Stomach (tissue), 9 donors: ENCODE results near the gene ASCC3. TPM values are rescaled to one million over a fixed set of nuclear protein-coding genes. Genes with fewer than 3 reads are reported as not detected.

ENCODE experiments used
- DNase-seq, 2 donors: peaks; one replicate each; pipeline versions ENCODE4 v3.0.0 to v3.0.0-alpha.2; 2013 to 2019
- H3K27ac ChIP-seq, 5 donors: fragments of 200-600 bp in 4 of 5; sonication (generic) in 4 of 5; one replicate each; pipeline ENCODE4 v1.5.1; 2013 to 2019; ENCODE audit warnings: mild to moderate bottlenecking in 1 of 5, moderate library complexity in 1 of 5
- H3K27me3 ChIP-seq, 3 donors: fragments of 200-600 bp; sonication (generic); one replicate each; pipeline ENCODE4 v1.5.1; 2017 to 2019; ENCODE audit warnings: mixed run types in 1 of 3
- H3K36me3 ChIP-seq, 4 donors: fragments of 200-600 bp; sonication (generic); 1 replicate in 3 of 4; 2 replicates in 1 of 4; pipeline ENCODE4 v1.5.1; 2016 to 2019
- H3K4me1 ChIP-seq, 4 donors: fragments of 200-600 bp; sonication (generic); one replicate each; pipeline ENCODE4 v1.5.1; 2016 to 2019
- H3K4me3 ChIP-seq, 4 donors: fragments of 200-600 bp; sonication (generic) in 3 of 4; one replicate each; pipeline ENCODE4 v1.5.1; 2016 to 2019; ENCODE audit warnings: mild to moderate bottlenecking in 1 of 4
- H3K9me3 ChIP-seq, 4 donors: fragments of 200-600 bp; sonication (generic); one replicate each; pipeline ENCODE4 v1.5.1; 2016 to 2019
- EP300 ChIP-seq: sonication (generic); formaldehyde crosslinking; IDR thresholded peaks from one replicate; pipeline ENCODE4 v1.6.1; 2017; ENCODE audit warnings: antibody characterized with exemption
- POLR2A ChIP-seq, 4 donors: fragments of 450-650 bp; IDR thresholded peaks; one replicate each; pipeline ENCODE4 v1.6.1; 2016; ENCODE audit warnings: antibody characterized with exemption in 4 of 4, control low read depth in 2 of 4, mild to moderate bottlenecking in 1 of 4, moderate library complexity in 1 of 4
- POLR2AphosphoS5 ChIP-seq, 3 donors: sonication (generic); formaldehyde crosslinking; IDR thresholded peaks; one replicate each; pipeline ENCODE4 v1.6.1; 2016; ENCODE audit warnings: antibody characterized with exemption in 3 of 3
- WGBS, 5 donors: extraction: QIAGEN DNeasy Blood & Tissue Kit in 3 of 5; methylation state at CpG; one replicate each; pipeline versions ENCODE4 v1.1.5 to v1.1.7; 2013 to 2018; 5-methylcytosine and 5-hydroxymethylcytosine counted together
- intact Hi-C: fragments of 100-400 bp; cut with DNase I; formaldehyde crosslinking; loops from one replicate; pipeline ENCODE4 v1.15.1; 2023; ENCODE audit warnings: low total_unique reads
- polyA plus RNA-seq, 3 donors: library from polyadenylated mRNA; stranded (reverse); fragments of 200-250 nt; gene quantifications; one replicate each; pipeline ENCODE4 v1.2.3, GENCODE V29; 2013
- total RNA-seq, 5 donors: library from RNA; depleted of rRNA; stranded (reverse); fragments of >200 nt; gene quantifications; one replicate each; pipeline versions ENCODE4 v1.1.0 to v1.2.3, GENCODE V29; 2014 to 2016
- TF ChIP-seq, protein P1 (sequence below), 7 experiments: fragments of 450-650 bp in 4 of 7; fragments of 200-600 bp in 3 of 7; sonication (generic) in 3 of 7; IDR thresholded peaks; one replicate each; pipeline ENCODE4 v1.5.1; 2016 to 2019; ENCODE audit warnings: antibody characterized with exemption in 7 of 7, control low read depth in 2 of 7, mild to moderate bottlenecking in 1 of 7
- donor health status: healthy with polysubstance abuse.
- donor health status: Bipolar disorder and iron deficiency.
- donor health status: healthy.

The ASCC3 gene
- total and polyA plus RNA-seq, 8 donors: 6.3 to 49.2 (median 19.1) TPM

DNA sequence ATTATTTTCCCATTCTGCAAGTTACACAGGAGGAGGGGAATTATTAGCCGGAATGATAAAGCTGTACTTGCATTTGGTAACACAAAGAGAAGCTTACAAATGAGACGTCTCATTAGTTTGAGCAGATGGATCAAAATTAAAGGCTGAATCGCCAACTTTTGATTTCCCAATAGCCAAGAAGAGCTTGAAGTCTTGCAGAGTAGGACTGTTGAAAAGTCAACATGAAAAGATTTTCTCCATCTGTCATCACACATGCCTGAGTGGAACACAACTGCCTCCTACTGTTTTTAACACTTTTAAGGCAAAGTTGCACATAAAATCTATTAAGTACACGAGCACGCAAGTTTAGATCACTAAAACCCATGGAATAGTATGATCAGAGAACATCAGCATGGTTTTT lies 176.2 kb downstream of the ASCC3 start:
- 79 to 98% (median 95%) methylated on average over 5 of the region's 5 CpGs for WGBS, 5 donors
- intact Hi-C loops: no loop called here
- no peak for TF ChIP-seq EP300
- TF ChIP-seq POLR2A (IDR thresholded peaks at IDR 0.05): no peak
- TF ChIP-seq, protein P1, sequence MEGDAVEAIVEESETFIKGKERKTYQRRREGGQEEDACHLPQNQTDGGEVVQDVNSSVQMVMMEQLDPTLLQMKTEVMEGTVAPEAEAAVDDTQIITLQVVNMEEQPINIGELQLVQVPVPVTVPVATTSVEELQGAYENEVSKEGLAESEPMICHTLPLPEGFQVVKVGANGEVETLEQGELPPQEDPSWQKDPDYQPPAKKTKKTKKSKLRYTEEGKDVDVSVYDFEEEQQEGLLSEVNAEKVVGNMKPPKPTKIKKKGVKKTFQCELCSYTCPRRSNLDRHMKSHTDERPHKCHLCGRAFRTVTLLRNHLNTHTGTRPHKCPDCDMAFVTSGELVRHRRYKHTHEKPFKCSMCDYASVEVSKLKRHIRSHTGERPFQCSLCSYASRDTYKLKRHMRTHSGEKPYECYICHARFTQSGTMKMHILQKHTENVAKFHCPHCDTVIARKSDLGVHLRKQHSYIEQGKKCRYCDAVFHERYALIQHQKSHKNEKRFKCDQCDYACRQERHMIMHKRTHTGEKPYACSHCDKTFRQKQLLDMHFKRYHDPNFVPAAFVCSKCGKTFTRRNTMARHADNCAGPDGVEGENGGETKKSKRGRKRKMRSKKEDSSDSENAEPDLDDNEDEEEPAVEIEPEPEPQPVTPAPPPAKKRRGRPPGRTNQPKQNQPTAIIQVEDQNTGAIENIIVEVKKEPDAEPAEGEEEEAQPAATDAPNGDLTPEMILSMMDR (IDR thresholded peaks at IDR 0.05): no peak
- TF ChIP-seq POLR2AphosphoS5 (IDR thresholded peaks at IDR 0.05): no peak
- Histone ChIP-seq H3K9me3 (peaks cover 0 to 8% (median 3%) of the 10 kb centered on the region in 4 donors), H3K36me3 (peaks cover 0 to 12% (median 7%) of the 10 kb centered on the region in 4 donors), H3K4me3 (no peak overlapping the region), H3K27ac (no peak overlapping the region), H3K27me3 (no peaks in the 10 kb centered on the region), H3K4me1 (no peaks in the 10 kb centered on the region)
- DNase-seq: no peak

DNA sequence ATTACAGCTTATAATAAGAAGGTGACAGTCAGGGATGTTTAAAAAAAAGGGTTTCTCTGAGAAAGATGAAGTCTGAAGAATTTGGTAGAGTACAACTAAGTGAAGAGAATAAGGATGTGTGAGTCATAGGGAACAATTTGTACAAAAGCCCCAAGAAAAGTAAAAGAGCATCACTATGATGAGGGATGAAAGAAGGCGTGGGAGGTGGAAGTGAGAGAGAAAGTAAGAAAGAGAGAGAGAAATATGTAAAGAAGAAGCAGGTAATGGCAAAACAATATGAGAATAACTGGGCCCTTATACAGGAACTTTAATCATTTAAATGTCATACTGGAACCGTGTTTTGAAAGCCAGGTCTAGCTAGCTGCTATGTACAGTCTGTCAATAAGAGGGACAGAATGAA lies 179.4 kb downstream of the ASCC3 start:
- intact Hi-C loops: no loop called here
- Histone ChIP-seq H3K4me1 (no peaks in the 10 kb centered on the region), H3K36me3 (peaks cover 0 to 21% (median 11%) of the 10 kb centered on the region in 4 donors), H3K27ac (no peak overlapping the region), H3K4me3 (no peak overlapping the region), H3K27me3 (no peaks in the 10 kb centered on the region), H3K9me3 (peaks cover 0 to 10% (median 4%) of the 10 kb centered on the region in 4 donors)
- WGBS, 5 donors: 88 to 99% (median 91%) methylated on average over 2 of the region's 2 CpGs
- DNase-seq: no peak
- TF ChIP-seq EP300: no peak

DNA sequence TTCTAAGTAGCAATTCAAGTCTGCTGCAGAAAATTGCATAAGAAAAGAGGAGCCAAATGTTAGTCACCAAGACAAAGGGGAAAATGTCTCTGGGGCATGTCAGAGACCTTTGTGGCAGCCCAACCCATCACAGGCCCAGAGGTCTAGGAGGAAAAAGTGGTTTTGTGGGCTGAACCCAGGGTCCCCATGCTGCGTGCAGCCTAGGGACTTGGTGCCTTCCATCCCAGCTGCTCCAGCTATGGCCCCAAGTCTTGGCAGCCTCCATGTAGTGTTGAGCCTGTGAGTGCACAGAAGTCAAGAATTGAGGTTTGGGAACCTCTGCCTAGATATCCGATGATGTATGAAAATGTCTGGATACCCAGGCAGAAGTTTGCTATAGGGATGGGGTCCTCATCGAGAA lies 181.1 kb downstream of the ASCC3 start:
- Histone ChIP-seq H3K36me3 (peaks cover 0 to 21% (median 11%) of the 10 kb centered on the region in 4 donors), H3K9me3 (peaks cover 0 to 10% (median 4%) of the 10 kb centered on the region in 4 donors), H3K27me3 (no peaks in the 10 kb centered on the region), H3K4me3 (no peak overlapping the region), H3K27ac (no peak overlapping the region), H3K4me1 (no peaks in the 10 kb centered on the region)
- TF ChIP-seq POLR2A (IDR thresholded peaks at IDR 0.05): no peak
- no peak for TF ChIP-seq POLR2AphosphoS5 (IDR thresholded peaks at IDR 0.05)
- TF ChIP-seq, protein P1 (IDR thresholded peaks at IDR 0.05): no peak
- TF ChIP-seq EP300: no peak
- WGBS, 5 donors: 98 to 100% (median 99%) methylated on average over 3 of the region's 3 CpGs
- intact Hi-C loops: no loop called here
- no peak for DNase-seq

DNA sequence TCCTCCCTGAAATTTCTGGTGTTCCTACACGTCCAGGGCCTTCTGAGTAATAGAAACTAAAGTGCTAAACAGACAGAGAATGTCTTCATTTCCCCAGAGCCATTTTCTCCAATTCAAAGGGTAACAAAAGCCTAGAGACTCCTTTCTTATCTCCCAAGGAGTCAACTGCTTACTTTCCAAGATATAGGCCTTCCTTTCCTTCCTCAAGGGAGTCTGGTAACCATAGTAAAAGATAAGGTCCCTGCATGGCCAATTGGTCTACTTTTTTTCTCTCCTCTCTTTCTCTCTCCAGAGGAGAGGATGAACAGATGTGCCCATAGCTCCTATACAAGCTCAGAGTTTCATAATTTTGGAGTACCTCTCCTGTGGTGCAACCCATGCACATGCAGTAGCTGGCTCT lies 185.7 kb downstream of the ASCC3 start:
- H3K9me3 ChIP-seq: peaks cover 0 to 7% (median 3%) of the 10 kb centered on the region in 4 donors
- DNase-seq: no peak
- intact Hi-C loops: no loop called here
- H3K36me3 ChIP-seq: peaks cover 0 to 14% (median 9%) of the 10 kb centered on the region in 4 donors
- no peak overlapping the region for H3K4me3 ChIP-seq
- no peak overlapping the region for H3K27ac ChIP-seq
- 67 to 88% (median 85%) methylated on average over 1 of the region's 1 CpG for WGBS, 5 donors
- H3K4me1 ChIP-seq: no peaks in the 10 kb centered on the region
- no peaks in the 10 kb centered on the region for H3K27me3 ChIP-seq
- TF ChIP-seq EP300 (no peak), POLR2AphosphoS5 (IDR thresholded peaks at IDR 0.05) (no peak), POLR2A (IDR thresholded peaks at IDR 0.05) (no peak)
- TF ChIP-seq, protein P1 (IDR thresholded peaks at IDR 0.05): no peak

DNA sequence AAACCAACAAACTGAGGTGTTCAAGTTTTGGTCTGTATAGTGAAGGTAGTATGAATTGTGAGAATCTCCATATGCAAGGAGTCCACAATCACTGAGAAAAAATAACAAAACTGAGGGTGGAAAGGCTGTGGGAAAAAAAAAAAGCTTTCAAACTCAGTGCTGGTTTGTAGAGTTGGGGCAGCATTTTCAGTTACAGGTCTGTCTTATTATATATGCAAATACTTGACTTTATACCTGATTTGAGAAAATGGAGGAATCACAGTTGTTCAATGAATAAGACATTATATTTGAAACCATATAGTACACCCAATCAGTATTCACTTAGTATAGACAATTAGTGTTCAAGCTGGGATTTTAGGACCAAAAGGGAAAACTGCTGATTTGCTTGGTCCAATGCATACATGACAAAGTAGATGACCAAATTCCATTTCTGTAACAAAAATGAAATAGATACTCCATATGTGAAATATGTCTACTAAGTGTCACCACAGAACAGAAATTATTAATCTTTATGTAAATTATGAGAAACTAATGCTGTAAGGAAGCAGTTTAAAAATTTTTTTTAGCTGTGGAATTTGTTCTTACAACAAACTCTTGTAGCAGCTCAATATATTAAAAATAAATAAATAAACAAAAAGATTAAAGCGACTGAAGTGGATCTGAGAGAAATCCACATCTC lies 187.7 kb downstream of the ASCC3 start:
- Histone ChIP-seq H3K27me3 (no peaks in the 10 kb centered on the region), H3K27ac (no peak overlapping the region), H3K4me1 (no peaks in the 10 kb centered on the region), H3K36me3 (no peaks in the 10 kb centered on the region), H3K9me3 (no peaks in the 10 kb centered on the region), H3K4me3 (no peak overlapping the region)
- intact Hi-C loops: no loop called here
- TF ChIP-seq, protein P1 (IDR thresholded peaks at IDR 0.05): no peak
- TF ChIP-seq POLR2A (IDR thresholded peaks at IDR 0.05): no peak
- TF ChIP-seq POLR2AphosphoS5 (IDR thresholded peaks at IDR 0.05): no peak
- TF ChIP-seq EP300: no peak
- DNase-seq: no peak
- 91 to 100% (median 93%) methylated on average over 1 of the region's 1 CpG for WGBS, 5 donors
